GM23338 (cell line): ENCODE measurements around the gene BTBD16.

Source experiments
- EZH2 ChIP-seq: fragments of 200-600 bp; sonication (generic); IDR thresholded peaks from one replicate; pipeline ENCODE4 v1.8.0; 2017; ENCODE audit warnings: antibody characterized with exemption, mild to moderate bottlenecking, low read depth; ENCODE audit not compliant: unreplicated experiment
- EZH2phosphoT487 ChIP-seq: fragments of 200-600 bp; sonication (generic); IDR thresholded peaks from one replicate; pipeline ENCODE4 v1.8.1; 2018; ENCODE audit warnings: antibody characterized with exemption; ENCODE audit not compliant: unreplicated experiment
- TF ChIP-seq, protein P1 (sequence below), 2 experiments: fragments of 200-600 bp in 1 of 2; sonication (generic) in 1 of 2; conservative IDR thresholded peaks; 2 replicates each; pipeline versions ENCODE4 v1.5.1 to v1.6.1; 2016 to 2017; ENCODE audit warnings: antibody characterized with exemption in 2 of 2, low read depth in 2 of 2, mild to moderate bottlenecking in 2 of 2, moderate library complexity in 1 of 2

DNA sequence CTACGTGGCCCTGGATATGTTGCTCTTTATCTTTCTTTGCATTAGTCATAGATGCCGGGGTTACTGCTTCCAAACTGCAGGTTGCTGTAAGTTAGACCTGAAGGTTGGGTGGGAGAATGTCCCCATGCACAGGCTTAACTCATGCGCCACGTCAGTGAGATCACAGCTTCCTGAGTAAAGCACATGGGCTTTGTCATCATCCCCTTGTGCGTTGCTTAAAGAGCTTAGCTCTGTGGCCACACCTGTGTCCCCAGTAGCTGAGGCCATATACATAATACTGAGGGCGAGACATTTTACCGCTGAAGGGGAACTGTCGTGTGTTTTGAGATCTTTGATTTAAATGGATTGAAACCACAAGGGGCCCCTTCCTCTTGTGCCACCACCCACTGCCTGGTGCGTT lies 45.8 kb upstream of the BTBD16 start:
- TF ChIP-seq, protein P1, sequence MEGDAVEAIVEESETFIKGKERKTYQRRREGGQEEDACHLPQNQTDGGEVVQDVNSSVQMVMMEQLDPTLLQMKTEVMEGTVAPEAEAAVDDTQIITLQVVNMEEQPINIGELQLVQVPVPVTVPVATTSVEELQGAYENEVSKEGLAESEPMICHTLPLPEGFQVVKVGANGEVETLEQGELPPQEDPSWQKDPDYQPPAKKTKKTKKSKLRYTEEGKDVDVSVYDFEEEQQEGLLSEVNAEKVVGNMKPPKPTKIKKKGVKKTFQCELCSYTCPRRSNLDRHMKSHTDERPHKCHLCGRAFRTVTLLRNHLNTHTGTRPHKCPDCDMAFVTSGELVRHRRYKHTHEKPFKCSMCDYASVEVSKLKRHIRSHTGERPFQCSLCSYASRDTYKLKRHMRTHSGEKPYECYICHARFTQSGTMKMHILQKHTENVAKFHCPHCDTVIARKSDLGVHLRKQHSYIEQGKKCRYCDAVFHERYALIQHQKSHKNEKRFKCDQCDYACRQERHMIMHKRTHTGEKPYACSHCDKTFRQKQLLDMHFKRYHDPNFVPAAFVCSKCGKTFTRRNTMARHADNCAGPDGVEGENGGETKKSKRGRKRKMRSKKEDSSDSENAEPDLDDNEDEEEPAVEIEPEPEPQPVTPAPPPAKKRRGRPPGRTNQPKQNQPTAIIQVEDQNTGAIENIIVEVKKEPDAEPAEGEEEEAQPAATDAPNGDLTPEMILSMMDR (conservative IDR thresholded peaks at IDR 0.05; ENCODE audit: low read depth in 2 of 2), result no peak
- no peak for TF ChIP-seq EZH2phosphoT487
- TF ChIP-seq EZH2, result no peak
